AG04449 (cell line): ENCODE data around the gene CHMP6.

Source experiments
- CTCF ChIA-PET: fragments of 350-600 bp; formaldehyde crosslinking; extraction: SDS; loops from one replicate; lab custom pipeline; 2021; ENCODE audit warnings: antibody characterized with exemption; lab: Yijun Ruan, JAX
- POLR2A ChIA-PET: fragments of 400-600, 350-600 bp; formaldehyde crosslinking; extraction: SDS; loops from one replicate; lab custom pipeline; 2020; ENCODE audit warnings: antibody characterized with exemption, inconsistent platforms; lab: Yijun Ruan, JAX
- DNase-seq: peaks from one replicate; pipeline ENCODE4 v3.0.0-alpha.2; 2010; ENCODE audit warnings: low read depth, low spot score
- H3K4me3 ChIP-seq: 2 replicates; pipeline ENCODE4 v1.5.1; 2011; ENCODE audit warnings: low read depth, mild to moderate bottlenecking, control low read depth, low read length
- CTCF ChIP-seq: IDR thresholded peaks from one replicate; pipeline ENCODE4 v1.5.1; 2011; ENCODE audit warnings: mild to moderate bottlenecking, moderate library complexity, low read length, control low read depth, inconsistent platforms; ENCODE audit not compliant: insufficient read depth; ENCODE audit errors: missing control alignments

CHMP6 gene

DNA sequence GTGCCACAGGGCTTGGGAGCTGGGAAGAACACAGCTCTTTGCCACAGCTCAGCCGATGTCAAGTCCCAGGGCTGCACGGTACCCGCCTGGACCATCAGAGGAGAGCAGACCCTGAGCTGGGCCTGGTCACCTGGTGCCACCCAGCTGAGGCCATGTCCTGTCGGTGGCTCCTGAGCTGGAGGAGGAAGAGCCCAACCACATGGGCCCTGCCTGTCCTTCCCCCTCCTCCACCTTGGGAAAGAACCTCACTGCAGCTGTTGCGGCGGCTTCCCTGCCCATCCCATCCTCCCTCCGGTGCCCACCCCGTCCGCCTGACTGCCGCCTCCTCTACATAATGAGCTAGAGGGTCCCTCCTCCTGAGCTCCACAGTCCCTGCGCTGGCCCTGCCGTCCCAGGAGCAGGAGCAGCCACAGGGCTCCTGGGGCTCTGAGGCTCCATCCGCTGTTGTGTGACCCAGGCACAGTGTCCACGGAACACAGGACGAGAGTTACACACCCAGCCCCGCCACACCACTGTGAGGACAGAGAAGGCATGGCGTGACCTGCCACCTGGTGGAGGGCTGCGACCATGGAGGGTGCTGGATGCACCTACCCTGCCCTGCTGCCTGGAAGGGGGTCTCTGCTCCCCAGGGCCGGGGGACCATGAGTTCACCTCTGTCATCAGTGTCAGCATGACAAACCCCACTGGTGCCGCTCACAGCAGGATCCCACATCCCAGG is 21.4 kb upstream of the CHMP6 start:
- POLR2A ChIA-PET, result interaction anchor here (1.0 kb wide), 1 partner anchor 543 kb away, joined by 4 read pairs; no protein-coding TSS in a partner anchor
- DNase-seq, result no peak
- no peak overlapping the region for H3K4me3 ChIP-seq
- peak; percentile 68 for TF ChIP-seq CTCF
- CTCF ChIA-PET, result interaction anchor here (0.9 to 3.6 kb wide), 7 partner anchors 9 to 544 kb away, joined by 3 to 27 read pairs (median 4); no protein-coding TSS in a partner anchor

DNA sequence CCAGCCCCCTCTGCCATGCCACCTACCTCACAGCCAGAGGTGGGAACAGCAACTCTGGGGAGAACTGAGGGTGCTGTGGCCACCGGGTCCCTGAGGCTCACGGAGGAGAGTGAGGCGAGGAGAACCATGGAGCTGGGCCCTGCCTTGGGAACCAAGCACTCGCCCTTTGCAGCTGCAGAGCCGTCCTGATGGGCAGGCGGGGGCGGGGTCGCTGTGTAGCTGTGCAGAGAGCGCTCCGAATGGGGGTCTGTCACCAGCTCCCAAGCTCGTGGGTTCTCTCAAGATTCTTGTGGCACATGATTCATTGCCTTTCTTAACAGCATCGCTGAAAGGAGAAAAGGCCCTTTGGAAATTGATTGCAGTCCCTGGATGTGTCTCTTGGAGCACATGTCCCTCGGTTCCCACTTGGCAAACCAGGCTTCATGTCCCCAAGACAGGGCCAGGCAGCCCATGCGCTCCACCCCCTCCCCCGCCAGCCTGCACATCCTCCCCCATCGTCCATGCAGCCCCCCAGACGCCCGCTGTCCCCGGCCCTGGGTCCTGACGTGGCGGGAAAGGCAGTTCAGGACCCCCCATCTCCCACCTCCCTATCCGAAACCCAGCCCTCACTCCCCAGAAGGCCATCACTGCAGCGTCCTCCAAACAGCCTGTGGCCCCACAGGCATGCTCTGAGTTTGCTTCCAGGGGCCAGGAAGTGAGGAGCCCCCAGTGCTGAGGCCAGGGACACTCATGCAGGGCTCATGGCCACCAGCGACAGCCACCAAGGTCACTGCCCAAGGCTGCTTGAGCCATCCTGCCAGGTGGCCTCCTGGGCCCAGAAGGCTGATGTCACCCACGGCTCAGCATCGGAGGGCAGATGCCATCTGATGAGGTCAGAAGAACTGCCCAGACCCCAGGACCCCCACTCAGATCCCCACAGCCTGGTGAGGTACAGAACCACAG is 20.6 kb upstream of the CHMP6 start:
- CTCF ChIA-PET, result interaction anchor here (0.9 to 3.6 kb wide), 7 partner anchors 8 to 545 kb away, joined by 3 to 27 read pairs (median 4); no protein-coding TSS in a partner anchor
- no peak for TF ChIP-seq CTCF
- POLR2A ChIA-PET, result no interaction called here
- H3K4me3 ChIP-seq, result no peak overlapping the region
- DNase-seq, result no peak

- POLR2A ChIA-PET, result no interaction called here
- DNase-seq, result no peak
- no peak overlapping the region for H3K4me3 ChIP-seq
- CTCF ChIA-PET, result interaction anchor here (0.6 to 1.4 kb wide), 3 partner anchors 126 to 545 kb away, joined by 3 to 4 read pairs (median 3); no protein-coding TSS in a partner anchor
- TF ChIP-seq CTCF, result no peak
Measured at GRCh38 chr17:80971704-80972304, 19.8 kb upstream of the CHMP6 start.

DNA sequence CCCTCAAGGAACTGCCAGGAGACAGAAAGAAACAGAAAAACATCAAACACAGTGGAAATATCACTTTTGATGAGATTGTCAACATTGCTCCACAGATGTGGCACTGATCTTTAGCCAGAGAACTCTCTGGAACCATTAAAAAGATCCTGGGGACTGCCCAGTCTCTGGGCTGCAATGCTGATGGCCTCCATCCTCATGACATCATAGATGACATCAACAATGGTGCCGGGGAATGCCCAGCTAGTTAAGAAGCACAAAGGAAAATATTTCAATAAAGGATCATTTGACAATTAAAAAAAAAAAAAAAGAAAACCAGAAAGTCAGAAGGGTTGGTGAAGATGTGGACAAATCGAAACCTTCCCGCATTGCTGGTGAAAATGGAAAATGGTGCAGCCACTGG is 14.9 kb upstream of the CHMP6 start:
- no peak for DNase-seq
- ChIA-PET CTCF (interaction anchor here (1.1 to 1.5 kb wide), 3 partner anchors 11 to 549 kb away, joined by 3 to 6 read pairs (median 3); no protein-coding TSS in a partner anchor), POLR2A (no interaction called here)
- TF ChIP-seq CTCF, result no peak
- H3K4me3 ChIP-seq, result no peak overlapping the region

DNA sequence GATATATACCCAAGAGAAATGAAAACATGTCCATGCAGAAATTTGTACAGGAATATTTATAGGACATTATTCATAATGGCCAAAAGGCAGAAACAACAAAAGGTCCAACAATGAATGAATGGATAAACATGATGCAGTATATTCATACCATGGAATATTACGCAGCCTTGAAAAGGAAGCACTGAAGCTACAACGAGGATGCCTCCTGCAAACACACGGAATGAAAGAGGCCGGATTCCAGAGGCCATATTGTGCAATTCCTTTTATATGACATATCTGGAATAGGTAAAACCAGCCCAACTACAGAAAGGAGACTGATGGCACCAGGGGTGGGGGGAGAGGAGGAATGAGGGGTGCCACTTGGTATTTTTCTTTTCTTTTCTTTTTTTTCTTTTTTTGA is 14.5 kb upstream of the CHMP6 start:
- no peak for TF ChIP-seq CTCF

More for the DNA sequence above, 14.5 kb upstream of the CHMP6 start:
- no peak for DNase-seq
- ChIA-PET POLR2A (no interaction called here), CTCF (interaction anchor here (1.1 to 2.0 kb wide), 4 partner anchors 11 to 550 kb away, joined by 3 to 6 read pairs (median 4); no protein-coding TSS in a partner anchor)
- H3K4me3 ChIP-seq, result no peak overlapping the region
